A673 (cell line): ENCODE measurements around the gene SNAPC2. TPM values are rescaled to one million over a fixed set of nuclear protein-coding genes. Genes with fewer than 3 reads are reported as not detected.

Source experiments
- BruUV-seq: library from RNA; stranded (reverse); fragments of 400-500 nt; replicated peaks from 2 replicates; lab custom pipeline; 2021; lab: Mats Ljungman, UMichigan
- CTCF ChIA-PET: fragments of 300-600 bp; sonication (Branson Sonifier 250); formaldehyde crosslinking; loops from one replicate; lab custom pipeline; 2022; ENCODE audit warnings: antibody characterized with exemption; lab: Charles Lee
- POLR2A ChIA-PET: fragments of 300-600 bp; sonication (Branson Sonifier 250); formaldehyde crosslinking; loops from one replicate; lab custom pipeline; 2022; ENCODE audit warnings: antibody characterized with exemption; ENCODE audit not compliant: low non-redundant PET; lab: Charles Lee
- DNase-seq: peaks from one replicate; pipeline ENCODE4 v3.0.0-alpha.2; 2015; ENCODE audit warnings: low spot score
- H3K27ac ChIP-seq: fragments of 200-600 bp; sonication (generic); 2 replicates; pipeline ENCODE4 v1.5.1; 2016; ENCODE audit warnings: mixed run types, low read depth, mild to moderate bottlenecking, mixed read lengths, antibody characterized with exemption, low read length; ENCODE audit not compliant: poor library complexity, severe bottlenecking
- H3K27me3 ChIP-seq: fragments of 200-600 bp; sonication (generic); replicated peaks from 2 replicates; pipeline ENCODE4 v1.6.1; 2017; ENCODE audit warnings: mixed run types, low read depth, mild to moderate bottlenecking, mixed read lengths, antibody characterized with exemption, low read length; ENCODE audit not compliant: insufficient read depth, poor library complexity
- H3K36me3 ChIP-seq: fragments of 200-600 bp; sonication (generic); 2 replicates; pipeline ENCODE4 v1.6.1; 2016; ENCODE audit warnings: mixed run types, mild to moderate bottlenecking, mixed read lengths, antibody characterized with exemption, low read length; ENCODE audit not compliant: insufficient read depth, poor library complexity, severe bottlenecking
- H3K4me1 ChIP-seq: fragments of 200-600 bp; sonication (generic); 2 replicates; pipeline ENCODE4 v1.6.1; 2017; ENCODE audit warnings: mixed run types, mild to moderate bottlenecking, mixed read lengths, antibody characterized with exemption, low read length; ENCODE audit not compliant: insufficient read depth, poor library complexity, severe bottlenecking
- H3K4me3 ChIP-seq: fragments of 200-600 bp; sonication (generic); 2 replicates; pipeline ENCODE4 v1.5.1; 2016; ENCODE audit warnings: low read depth, mixed run types, mild to moderate bottlenecking, mixed read lengths, low read length; ENCODE audit not compliant: poor library complexity, severe bottlenecking
- H3K9me3 ChIP-seq: fragments of 200-600 bp; sonication (generic); 2 replicates; pipeline ENCODE4 v1.6.1; 2016; ENCODE audit warnings: mixed run types, low read depth, mild to moderate bottlenecking, mixed read lengths, antibody characterized with exemption, low read length; ENCODE audit not compliant: poor library complexity, severe bottlenecking
- EZH2 ChIP-seq: fragments of 200-600 bp; sonication (generic); IDR thresholded peaks from 2 replicates; pipeline ENCODE4 v1.6.1; 2017; ENCODE audit warnings: borderline replicate concordance, low read depth, mild to moderate bottlenecking, mixed read lengths, antibody characterized with exemption, low read length; ENCODE audit not compliant: poor library complexity, severe bottlenecking
- intact Hi-C: fragments of 100-400 bp; cut with micrococcal nuclease; formaldehyde crosslinking; loops from one replicate; pipeline ENCODE4 v1.10.0; 2022; ENCODE audit not compliant: unreplicated experiment
- total RNA-seq: library from RNA; stranded (reverse); gene quantifications from 2 replicates; pipeline ENCODE4 v1.2.3, GENCODE V29; 2021
- TF ChIP-seq, protein P1 (sequence below): fragments of 300-800, 200-600 bp; sonication (generic); conservative IDR thresholded peaks from 2 replicates; pipeline ENCODE4 v1.5.1; 2017; ENCODE audit warnings: low read depth, mild to moderate bottlenecking, antibody characterized with exemption, low read length, moderate library complexity, mixed read lengths

Gene SNAPC2
- total RNA-seq, 1 experiment from 2014 or later = 30.2 TPM

DNA sequence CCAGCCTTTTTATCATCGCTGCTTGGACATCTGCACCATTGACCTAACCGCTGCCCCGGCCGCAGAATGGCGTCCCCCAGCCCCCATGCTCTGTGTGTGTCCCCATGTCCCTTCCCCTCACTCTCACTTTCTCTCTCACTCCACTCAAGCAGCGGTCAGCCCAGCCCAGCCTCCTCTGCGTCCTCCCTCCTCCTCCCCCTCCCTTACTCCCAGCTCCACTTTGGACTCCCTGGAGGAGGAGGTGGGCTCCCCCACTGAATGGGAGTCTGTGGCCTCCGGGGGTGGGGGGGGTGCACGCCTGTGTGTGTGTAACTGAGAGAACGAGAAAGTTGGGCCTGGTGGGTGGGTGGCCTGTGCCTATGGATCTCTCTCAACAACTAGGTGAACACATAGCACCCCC is 14.3 kb upstream of the SNAPC2 start:
- ChIA-PET POLR2A (no interaction called here), CTCF (no interaction called here)
- peaks cover 20% of the 10 kb centered on the region for H3K36me3 ChIP-seq
- intact Hi-C loops = no loop called here
- no peaks in the 10 kb centered on the region for H3K27me3 ChIP-seq
- peaks cover 13% of the 10 kb centered on the region for H3K4me1 ChIP-seq
- no peak overlapping the region for H3K4me3 ChIP-seq
- TF ChIP-seq, protein P1, sequence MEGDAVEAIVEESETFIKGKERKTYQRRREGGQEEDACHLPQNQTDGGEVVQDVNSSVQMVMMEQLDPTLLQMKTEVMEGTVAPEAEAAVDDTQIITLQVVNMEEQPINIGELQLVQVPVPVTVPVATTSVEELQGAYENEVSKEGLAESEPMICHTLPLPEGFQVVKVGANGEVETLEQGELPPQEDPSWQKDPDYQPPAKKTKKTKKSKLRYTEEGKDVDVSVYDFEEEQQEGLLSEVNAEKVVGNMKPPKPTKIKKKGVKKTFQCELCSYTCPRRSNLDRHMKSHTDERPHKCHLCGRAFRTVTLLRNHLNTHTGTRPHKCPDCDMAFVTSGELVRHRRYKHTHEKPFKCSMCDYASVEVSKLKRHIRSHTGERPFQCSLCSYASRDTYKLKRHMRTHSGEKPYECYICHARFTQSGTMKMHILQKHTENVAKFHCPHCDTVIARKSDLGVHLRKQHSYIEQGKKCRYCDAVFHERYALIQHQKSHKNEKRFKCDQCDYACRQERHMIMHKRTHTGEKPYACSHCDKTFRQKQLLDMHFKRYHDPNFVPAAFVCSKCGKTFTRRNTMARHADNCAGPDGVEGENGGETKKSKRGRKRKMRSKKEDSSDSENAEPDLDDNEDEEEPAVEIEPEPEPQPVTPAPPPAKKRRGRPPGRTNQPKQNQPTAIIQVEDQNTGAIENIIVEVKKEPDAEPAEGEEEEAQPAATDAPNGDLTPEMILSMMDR = no peak
- no peak for TF ChIP-seq EZH2
- peak overlapping the region; percentile 77 for H3K27ac ChIP-seq
- BruUV-seq = no TSS peak
- no peak for DNase-seq
- no peaks in the 10 kb centered on the region for H3K9me3 ChIP-seq

DNA sequence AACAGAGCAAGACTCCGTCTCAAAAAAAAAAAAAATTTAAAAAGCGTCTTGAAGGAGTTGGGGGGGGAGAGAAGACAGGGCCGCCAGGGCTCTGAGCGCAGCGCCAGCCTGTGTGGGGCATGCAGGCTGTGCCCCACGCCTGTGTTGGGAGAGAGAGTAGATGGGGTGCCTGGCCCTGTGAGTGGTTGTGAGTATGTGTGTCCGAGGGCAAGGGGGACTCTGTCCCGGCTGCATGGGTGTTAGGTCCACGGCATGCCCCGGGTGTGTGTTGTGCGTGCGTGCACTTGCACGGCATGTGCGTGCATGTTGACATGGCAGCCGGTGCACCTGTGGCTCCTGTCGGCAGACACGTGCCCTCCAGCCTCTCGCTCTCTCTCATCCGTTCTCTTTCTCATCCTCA is 13.0 kb upstream of the SNAPC2 start:
- ChIA-PET CTCF (no interaction called here), POLR2A (interaction anchor here (0.6 kb wide), 1 partner anchor 713 kb away, joined by 3 read pairs; no protein-coding TSS in a partner anchor)
- intact Hi-C loops = no loop called here
- TF ChIP-seq, protein P1 = no peak
- TF ChIP-seq EZH2 = no peak
- no peak for DNase-seq
- no peaks in the 10 kb centered on the region for H3K27me3 ChIP-seq
- H3K27ac ChIP-seq = no peak overlapping the region
- peaks cover 13% of the 10 kb centered on the region for H3K4me1 ChIP-seq
- H3K9me3 ChIP-seq = no peaks in the 10 kb centered on the region
- H3K36me3 ChIP-seq = peaks cover 28% of the 10 kb centered on the region
- no peak overlapping the region for H3K4me3 ChIP-seq
- no TSS peak for BruUV-seq

DNA sequence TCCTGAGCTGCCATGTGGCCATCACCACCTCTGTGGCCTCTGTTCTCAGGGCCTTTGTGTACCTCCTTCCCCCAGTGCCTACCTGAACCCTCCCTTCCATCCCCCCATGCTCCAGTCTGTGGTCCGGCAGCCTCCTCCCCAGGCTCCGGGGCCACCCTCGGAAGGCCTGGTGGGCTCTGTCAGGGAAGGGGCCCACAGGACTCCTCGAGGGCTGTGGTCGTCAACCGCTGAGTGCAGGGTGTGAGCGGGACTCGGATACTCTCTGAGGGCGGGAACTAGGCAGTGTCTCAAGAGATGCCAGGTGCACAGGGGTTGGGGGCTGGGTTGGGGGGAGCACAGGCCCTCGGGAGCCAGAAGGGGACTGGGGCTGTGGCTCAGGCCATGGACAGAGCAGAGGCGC is 12.6 kb upstream of the SNAPC2 start:
- DNase-seq = no peak
- no peaks in the 10 kb centered on the region for H3K27me3 ChIP-seq
- intact Hi-C loops = no loop called here
- BruUV-seq = no TSS peak
- H3K9me3 ChIP-seq = no peaks in the 10 kb centered on the region
- no peak overlapping the region for H3K27ac ChIP-seq
- H3K4me1 ChIP-seq = peaks cover 11% of the 10 kb centered on the region
- peaks cover 28% of the 10 kb centered on the region for H3K36me3 ChIP-seq
- TF ChIP-seq, protein P1 = no peak
- no peak for TF ChIP-seq EZH2
- no peak overlapping the region for H3K4me3 ChIP-seq
- CTCF ChIA-PET = no interaction called here
- POLR2A ChIA-PET = no interaction called here
